GM19397 (cell line): ENCODE data around the gene SDC1.

ENCODE experiments used
- ATAC-seq: cut with Tn5 transposase; IDR thresholded peaks from one replicate; pipeline ENCODE4 v1.9.1; 2021; ENCODE audit warnings: mild to moderate bottlenecking, moderate library complexity; ENCODE audit not compliant: unreplicated experiment

Gene SDC1

DNA sequence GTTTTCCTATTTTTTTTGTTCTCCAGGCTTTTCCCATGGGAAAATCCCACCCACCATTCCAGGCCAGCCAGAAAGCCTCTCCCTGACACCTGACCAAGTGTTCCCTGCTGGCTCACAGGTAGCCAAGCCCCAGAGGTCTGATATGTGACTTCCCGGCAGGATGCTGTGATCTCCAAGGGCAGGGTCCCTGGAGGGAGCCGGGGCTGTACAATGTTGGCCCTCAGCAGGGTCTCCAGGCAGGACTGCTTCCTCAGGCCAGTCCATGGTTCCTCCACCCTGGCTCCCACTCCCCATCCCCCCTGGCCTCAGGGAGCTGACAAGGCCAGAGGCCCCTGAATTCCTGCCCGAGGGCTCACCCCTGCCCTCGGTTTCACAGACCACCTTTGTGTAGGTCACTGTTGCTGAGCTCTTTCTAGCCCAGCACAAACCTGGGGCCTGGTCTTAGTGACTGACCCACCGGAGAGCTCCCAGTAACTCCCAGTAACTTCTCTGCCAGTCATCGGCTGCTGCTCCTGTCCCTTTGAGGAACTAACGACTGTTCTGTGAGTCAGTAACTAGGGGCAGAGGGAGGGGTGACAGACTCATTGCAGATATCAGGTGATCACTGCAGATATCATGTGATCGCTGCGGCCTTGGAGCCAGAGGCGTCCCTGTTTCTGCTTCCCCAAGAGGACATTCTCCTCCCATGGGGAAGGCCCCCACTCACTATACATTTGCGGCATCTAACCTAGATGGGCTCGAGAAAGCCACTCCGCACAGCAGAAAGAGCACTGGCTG, 38.7 kb downstream of the SDC1 start:
- no peak for ATAC-seq

DNA sequence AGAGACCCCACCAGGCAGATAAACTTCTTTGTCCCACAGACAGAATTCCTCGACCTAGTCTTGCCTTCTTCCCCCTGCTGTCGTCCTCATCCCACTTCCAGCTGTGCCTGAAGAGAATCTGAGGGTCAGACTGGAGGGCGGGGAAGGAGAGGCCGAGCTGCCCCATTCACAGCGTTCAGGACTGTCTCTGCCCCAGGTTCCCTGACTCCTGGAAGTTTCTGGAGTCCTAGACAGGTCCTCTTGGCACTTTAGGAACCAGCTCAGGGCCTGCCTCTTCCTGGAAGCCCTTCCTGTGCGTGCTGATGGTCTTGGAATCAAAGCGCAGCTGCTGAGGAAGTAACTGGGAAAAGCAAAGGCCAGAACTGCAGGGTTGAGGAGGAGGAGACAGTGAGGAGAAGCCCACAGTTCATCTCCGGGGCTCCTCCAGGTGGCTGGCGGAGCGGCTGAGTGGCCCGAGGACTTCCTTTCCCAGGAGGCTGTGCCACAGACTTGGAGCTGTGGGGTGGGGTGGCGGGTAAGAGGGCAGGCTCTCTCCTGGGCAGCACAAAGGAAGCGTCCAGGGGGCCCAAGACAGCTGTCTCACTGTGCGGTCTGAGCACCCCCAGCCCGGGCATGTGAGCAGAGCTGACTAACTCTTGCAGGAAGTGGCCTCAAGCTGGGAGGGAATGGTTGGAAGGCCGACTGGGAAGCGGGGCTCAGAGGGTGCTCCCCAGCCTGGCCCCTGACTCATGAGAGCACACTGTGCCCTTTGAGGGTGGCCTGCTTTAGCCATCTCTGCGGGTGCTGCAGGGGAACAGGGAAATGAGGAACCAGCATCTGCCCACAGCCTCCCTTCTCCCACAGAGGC, 39.5 kb downstream of the SDC1 start:
- no peak for ATAC-seq

DNA sequence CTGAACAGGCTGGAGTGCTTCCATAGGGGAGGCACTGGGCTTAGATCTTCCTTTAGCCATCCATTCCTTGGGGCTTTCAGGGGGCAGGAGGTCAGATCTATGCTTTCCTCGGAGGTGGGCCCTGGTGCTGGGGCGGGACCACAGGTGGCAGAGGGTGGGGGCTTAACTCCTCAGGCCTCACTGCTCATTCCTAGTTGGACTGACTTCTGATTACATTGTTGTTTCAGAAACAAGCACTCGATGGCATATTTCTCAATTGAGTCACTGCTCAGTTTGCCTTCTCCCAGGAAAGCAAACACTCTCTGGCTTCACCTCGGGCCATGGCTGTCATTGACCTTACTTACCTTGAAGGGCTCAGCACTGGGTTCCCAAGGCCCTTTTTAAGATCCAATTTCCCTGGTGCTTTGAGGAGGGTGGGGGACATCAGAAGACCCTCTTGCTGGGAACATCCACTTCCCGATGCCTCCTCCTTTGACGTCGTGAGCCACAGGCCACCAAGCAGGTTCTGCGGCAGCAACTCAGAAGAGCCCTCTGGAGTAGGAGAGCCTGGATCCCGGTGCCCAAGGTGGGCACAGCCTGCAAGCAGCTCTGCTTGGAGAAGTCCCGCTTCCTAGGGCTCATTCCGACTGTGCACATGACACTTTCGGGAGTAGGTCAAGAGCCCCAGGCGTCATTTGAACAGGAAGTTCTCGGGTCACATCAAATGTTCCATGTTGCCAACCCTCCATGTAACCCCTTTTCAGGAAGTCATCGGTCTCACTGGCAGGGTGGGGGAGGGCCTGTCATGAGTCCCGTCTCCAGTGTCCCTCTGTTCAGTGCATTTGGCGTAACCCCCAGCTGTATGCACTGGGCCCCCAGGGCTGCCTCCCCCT, 40.6 kb downstream of the SDC1 start:
- ATAC-seq: no peak

DNA sequence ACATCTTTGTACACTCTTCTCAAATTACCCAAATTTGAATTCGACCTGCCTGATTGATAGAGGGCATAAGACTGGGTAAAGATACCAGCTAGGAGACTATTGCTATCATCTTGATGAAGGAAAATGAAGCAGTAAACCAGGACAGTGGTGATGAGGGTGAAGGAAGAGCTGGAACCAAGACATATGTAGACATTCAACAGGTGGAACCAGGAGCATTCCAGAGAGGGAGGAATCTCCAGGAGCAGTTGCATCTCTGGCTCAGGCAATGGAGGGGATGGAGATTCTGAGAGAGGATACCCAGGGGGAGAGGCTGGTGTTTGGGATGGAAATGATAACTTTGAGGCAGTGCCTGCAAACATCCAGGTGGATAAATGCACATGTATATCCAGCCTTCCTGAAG, 41.6 kb downstream of the SDC1 start:
- no peak for ATAC-seq

DNA sequence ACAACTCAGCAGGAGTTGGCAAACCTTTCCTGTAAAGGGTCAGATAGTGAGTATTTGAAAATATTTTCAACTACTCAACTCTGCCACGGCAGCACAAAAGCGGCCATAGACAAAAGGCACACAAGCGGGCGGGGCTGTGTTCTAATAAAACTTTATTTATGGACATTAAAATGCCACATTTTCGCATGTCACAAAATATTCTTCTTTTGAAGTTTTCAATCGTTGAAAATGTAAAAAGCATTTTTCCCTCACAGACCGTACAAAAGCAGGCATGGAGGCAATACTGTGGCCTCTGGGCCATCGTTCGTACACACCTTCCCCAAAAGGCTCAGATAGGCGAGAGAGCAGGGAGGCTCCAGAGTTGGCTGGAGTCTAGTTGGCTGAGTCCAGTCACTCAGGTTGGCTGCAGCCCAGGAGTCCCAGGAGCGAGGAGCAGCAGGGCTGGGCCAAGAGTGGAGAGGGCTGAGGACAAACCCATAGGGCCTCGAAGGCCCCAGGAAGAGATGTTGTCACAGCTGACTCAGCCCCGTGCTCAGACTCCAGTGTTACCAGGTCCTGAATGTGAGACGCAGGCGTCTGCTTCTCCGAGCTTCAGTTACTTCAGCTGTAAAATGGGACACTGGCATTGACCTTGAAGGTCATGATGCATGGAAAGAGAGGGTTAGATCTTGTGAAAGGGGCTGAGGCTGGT, 42.5 kb downstream of the SDC1 start:
- no peak for ATAC-seq

DNA sequence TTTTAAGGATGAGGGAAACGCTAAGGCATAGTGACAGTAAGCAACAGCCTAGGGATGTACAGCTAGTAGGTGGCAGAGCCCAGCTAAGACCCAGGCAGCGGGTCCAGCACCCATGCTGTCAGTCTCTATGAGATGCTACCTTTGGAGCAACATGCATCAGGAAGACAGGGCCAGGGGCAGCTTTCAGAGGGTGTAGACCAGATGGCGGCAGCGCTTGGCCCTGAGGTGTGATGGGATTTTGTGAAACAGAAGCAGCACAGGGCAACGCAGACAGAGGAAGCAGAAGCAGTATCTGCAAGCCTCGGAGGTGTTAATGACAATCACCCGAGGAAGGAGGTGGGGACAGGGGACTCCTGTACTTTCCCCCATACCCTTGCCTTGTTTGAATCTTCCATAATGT, 43.2 kb downstream of the SDC1 start:
- no peak for ATAC-seq

DNA sequence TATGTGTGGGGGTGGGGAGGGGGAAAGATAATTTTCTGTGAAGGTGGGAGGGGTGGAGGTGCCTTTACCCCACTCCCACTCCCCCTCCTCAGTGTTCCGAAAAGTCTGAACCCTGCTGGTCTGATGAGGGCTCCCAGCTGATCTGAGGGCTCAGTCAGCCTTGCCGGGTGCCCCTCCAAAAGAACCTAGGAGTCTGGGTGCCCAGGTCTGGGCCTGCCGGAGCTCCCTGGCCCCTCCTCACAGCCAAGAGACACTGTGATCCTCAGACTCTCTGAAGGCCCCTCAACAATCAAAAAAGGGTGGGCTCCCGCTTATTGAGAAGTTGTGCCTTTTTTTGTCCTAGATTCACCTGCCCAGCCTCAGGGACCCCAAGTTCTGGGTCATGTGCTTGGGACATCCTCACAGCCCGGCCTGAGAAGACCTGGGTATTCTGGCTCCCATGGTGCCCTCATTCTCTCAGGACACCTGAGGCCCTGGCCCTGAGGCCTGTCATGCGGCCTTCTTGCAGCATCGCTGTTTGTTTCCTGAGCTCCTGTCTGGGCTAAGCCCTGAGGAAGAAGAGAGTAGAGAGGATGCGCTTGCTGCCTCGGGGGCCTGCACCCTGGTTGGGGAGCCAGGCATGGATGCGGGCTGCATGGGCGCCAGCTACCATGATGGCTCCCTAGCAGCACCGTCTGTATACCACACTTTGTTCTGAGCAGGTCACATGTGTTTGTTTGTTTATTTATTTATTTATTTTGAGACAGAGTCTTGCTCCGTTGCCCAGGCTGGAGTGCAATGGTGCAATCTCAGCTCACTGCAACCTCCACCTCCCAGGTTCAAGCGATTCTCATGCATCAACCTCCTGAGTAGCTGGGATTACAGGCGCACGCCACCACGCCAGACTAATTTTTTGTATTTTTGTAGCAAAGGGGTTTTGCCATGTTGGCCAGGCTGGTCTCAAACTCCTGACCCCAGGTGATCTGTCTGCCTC, 44.0 kb downstream of the SDC1 start:
- ATAC-seq: no peak

DNA sequence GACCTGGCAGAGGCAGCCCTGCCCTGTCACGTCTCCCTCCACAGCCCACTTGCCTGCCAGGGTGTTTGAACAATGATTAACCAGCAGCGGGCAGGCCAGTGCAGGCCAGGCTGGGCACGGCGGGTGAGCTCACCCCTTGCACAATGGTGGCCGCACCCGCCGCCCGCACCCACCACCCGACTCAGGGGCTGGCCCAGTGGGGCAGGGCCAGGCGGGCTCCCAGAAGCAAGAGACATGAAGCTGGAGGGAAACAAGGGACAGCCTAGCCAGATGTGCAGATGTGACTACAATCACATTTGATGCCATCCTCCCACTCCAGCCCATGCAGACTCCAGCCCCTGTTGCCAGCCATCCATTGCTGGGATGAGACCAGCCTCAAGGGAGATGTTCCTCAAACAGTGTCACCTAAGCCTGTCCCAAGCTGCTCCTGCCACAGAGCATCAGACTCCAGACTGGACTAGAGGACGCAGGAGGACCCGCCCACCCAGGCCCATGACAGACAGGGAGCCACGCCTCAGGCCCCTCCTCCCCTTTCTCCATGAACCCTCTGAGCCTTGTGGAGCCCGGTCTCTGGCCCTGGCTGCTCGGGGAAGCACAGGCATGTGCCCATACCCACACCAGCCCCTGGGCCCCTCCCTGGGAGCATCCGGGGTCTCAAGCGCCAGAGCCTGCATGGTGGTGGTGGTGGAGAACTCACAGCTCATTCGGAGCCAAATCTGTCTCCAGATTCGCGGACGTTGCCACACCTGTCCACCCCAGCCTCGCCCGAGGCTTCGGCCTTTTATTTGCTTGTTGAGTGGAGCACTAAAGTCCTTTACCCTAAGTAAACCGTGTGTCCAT, 45.0 kb downstream of the SDC1 start:
- ATAC-seq: no peak

DNA sequence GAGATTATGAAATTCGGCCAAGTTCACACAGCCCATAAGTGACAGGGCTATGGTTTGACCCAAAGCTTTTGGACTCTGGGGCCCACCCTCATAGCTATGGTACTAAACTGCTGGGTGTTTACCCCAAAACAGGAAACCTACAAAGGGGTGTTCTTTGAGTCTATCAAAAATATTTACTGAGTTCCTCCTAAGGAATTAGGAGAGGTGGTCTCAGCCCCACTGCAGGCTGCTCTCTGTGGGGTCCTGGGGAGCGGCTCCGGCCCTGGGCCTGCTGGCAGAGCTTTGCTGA, 45.5 kb downstream of the SDC1 start:
- ATAC-seq: no peak

DNA sequence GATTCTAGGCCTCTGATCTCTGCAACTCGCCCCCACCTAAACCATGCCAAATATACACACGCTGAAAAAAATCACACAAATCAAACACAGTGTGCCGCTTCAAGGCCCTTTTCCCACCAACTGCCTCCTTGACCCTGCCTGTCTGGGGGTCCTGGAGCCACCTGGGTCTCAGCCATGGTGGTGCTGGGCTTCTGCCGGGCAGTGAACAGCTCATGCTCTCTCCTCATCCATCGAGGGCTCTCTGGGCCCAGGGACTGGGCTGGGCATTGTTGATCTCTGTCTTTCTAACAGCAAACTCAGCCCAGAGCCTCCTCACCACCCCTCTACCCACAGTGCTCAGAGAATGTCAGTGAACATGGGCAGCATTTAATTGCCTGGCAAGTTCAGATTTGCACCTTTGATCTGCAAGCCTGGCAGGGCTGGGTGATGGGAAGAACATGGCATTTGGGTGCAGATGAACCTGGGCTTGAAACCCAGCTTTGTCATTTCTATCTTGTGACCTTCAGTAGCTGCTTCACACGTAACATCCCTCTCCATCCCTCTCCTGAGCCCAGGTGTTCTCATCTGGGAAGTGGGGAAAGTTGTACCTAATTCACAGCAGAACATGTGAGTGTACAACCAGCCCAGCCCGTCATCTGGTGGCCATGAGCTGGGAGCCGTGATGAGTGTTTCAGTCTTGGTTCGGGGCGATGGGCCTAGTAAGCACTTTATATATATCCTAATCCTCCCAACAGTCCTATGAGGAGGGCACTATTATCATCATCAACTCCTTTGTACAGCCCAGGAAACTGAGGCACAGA, 46.1 kb downstream of the SDC1 start:
- no peak for ATAC-seq

DNA sequence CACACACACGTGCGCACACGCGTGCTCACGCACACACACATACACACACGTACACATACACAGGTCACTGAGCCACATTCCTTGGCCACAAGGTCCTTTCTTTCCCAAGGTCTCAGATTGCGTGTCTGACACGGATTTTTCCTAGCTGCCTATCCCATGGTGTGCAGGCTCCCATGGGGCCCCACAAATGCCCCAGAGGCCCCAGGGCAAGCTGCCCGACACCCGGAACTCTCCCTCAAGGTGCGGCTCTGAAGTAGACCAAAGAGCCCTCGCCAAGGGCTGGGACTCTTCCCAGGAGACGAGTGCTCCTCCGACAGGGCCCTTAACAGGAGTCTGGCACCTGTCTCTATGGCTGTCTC, 46.7 kb downstream of the SDC1 start:
- ATAC-seq: no peak

DNA sequence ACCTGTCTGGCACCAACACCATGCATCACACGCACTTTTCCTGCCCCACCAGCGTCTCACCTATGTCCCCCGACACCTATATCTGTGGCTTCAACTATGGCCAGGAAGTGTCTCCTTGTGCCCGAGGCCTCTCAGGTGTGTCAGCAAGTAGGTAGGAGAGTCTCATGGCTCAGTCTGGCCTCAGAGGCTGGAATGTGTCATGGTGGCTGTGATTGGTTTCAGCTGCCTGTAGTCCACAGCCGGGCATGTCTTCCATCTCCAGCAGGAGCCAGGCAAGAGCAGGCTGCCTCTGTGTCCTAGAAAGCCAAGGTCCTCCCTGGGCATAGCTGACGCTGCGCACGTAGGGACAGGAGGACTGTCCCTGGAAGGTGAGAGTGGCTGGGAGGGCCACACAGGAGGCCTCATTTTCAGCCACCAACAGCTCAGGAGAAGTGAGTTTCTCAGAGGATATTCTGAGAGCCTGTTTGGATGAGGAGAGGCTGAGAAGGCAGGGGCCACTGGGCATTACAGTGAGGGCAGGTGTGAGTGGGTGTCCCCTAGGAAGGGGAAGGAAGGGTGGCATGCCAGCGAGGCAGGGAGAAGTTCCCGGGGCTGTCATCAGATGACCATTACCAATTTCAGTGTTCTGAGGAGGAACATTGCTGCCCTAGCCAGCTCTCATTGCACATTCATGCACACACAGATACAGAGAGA, 47.2 kb downstream of the SDC1 start:
- no peak for ATAC-seq

DNA sequence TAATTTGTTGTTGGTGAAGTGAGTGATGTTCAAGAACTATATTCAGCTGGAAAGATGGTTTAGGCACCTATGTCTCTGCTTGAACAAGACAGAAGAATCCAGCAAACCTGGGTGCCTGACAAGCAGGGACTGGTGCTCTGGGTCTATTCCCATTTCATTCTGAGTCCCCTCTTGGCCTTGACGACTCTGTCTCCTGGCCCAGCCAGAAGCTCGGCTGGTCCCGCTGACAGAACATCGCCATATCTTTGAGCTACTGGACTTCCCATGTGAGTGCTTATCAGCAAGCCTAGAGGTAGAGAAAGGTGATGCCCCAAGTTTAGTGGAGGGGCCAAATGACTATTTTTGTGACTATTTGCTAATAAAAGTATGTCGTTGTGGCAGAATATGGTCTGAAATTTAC, 48.2 kb downstream of the SDC1 start:
- no peak for ATAC-seq

DNA sequence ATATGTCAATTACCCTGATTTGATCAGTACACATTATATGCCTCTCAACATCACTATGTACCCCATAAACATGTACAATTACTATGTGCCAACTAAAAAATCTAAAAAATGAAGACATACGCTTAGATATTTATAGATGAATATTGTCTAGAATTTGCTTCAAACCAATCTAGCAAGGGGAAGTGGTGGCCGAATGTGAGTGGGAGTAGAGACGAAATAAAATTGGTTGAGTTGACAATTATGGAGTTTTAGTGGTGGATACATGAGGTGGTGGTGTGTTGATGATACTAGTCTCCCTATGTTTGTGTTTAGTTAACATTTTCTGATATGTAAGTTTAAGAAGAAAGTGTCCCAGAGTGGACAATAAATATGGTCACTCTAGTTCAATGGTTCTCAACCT, 49.0 kb downstream of the SDC1 start:
- no peak for ATAC-seq

DNA sequence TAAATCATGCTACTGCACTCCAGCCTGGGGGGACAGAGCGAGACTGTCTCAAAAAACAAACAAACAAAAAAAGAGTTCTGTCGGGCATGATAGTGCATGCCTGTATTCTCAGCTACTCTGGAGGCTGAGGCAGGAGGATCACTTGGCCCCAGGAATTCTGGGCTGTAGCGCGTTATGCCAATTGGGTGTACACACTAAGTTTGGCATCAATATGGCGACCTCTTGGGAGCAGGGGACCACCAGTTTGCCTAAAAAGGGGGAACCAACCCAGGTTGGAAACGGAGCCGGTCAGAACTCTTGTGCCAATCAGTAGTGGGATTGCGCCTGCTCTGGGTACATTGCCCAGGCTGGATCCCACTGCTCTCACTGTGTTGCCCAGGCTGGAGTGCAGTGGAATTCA, 49.7 kb downstream of the SDC1 start:
- no peak for ATAC-seq

DNA sequence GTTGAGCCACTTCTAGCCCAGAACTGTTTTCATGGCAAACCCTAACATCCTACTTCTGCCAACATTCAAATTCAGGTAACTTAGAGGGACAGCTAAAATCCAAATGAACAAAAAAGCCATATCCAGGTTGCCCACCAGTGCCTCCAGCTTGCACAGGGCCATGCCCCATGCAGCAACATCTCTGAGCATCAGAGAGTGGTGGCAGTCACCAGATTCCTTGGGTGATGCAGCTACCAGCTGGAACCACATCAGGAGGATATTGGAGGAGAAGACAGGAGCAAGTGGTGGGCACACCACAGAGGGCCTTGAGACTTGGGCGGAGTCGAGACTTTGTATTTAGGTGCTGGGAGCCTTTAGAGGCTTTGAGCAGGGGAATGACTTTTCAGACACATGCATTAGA, 50.5 kb downstream of the SDC1 start:
- no peak for ATAC-seq

DNA sequence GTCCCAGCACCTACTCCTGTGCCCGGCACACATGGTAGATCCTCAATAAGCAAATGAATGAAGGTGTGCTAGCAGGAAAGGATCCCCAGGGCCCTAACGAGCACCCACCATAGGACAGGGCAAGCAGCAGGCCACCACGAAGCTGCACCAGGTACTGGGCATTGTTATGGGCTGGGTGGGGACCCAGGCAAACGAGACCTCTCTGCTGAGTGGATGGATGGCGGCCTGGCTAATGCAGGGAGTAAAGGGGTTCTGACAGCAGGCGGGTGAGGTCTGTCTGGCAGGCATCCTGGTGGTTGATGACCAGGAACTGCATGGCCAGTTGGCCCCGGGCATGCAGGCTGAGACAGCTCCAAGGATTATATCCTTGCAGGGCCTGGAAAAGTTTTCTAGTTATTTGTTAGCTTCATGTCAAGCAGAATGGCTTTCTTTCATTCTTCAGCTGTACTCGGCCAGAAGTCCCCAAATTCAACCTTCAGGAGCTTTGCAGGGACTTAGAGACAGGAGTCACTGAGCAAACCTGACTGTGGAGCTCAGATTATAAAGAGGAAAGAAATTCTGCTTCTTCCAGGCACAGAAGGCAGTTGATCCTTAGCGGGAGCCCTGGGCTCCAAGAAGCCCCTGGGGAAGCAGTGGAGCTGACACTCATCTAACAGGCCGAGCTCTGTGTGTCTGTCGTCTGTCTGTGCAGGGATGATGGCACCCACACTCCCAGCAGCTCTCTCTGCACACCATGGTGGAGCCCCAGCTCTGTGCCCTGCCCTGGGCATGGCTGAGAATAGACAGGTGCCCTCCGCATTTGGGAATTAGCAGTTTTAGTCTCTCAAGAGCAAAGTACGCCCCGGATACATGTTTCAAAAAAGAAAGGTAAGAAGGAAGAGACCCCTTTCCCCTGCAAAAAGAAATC, 51.2 kb downstream of the SDC1 start:
- no peak for ATAC-seq
